Effector memory CD4-positive, alpha-beta T cell (primary cell): Measurements from ENCODE around the gene NUDT5.
"Not testable (repeated sequence)": the region's sequence is repeated elsewhere in the genome, so short reads cannot be mapped to it uniquely, and the experiment has no call there.

ENCODE experiments used
- DNase-seq, 3 donors: peaks; one replicate each; pipeline ENCODE4 v3.0.0-alpha.2; 2020
- H3K27ac ChIP-seq: 2 replicates; pipeline ENCODE4 v1.7.0; 2013; ENCODE audit warnings: mild to moderate bottlenecking, low read length, moderate library complexity; ENCODE audit not compliant: insufficient read depth, poor library complexity, severe bottlenecking
- H3K27me3 ChIP-seq: replicated peaks from 2 replicates; pipeline ENCODE4 v1.7.0; 2013; ENCODE audit warnings: mild to moderate bottlenecking, low read length; ENCODE audit not compliant: insufficient read depth, control insufficient read depth, poor library complexity, severe bottlenecking
- H3K36me3 ChIP-seq: 2 replicates; pipeline ENCODE4 v1.7.0; 2013; ENCODE audit warnings: mild to moderate bottlenecking, low read length, moderate library complexity; ENCODE audit not compliant: control insufficient read depth, insufficient read depth
- H3K4me1 ChIP-seq: 2 replicates; pipeline ENCODE4 v1.7.0; 2013; ENCODE audit warnings: low read length, mild to moderate bottlenecking; ENCODE audit not compliant: control insufficient read depth, insufficient read depth, poor library complexity, severe bottlenecking
- H3K4me3 ChIP-seq: 2 replicates; pipeline ENCODE4 v1.7.0; 2013; ENCODE audit warnings: low read length, low read depth, mild to moderate bottlenecking; ENCODE audit not compliant: insufficient read depth, poor library complexity, severe bottlenecking
- H3K9me3 ChIP-seq: 2 replicates; pipeline ENCODE4 v1.7.0; 2013; ENCODE audit warnings: mild to moderate bottlenecking, low read length, moderate library complexity; ENCODE audit not compliant: control insufficient read depth

NUDT5 gene

GRCh38 chr10:12189426-12189825 lies 6.3 kb downstream of the NUDT5 start:
- Histone ChIP-seq H3K36me3 (peaks cover 9% of the 10 kb centered on the region), H3K27me3 (no peaks in the 10 kb centered on the region), H3K27ac (no peak overlapping the region), H3K4me3 (no peak overlapping the region), H3K4me1 (no peaks in the 10 kb centered on the region), H3K9me3 (no peaks in the 10 kb centered on the region)
- no peak for DNase-seq

GRCh38 chr10:12188656-12189055 lies 7.0 kb downstream of the NUDT5 start:
- H3K27ac ChIP-seq: no peak overlapping the region
- no peaks in the 10 kb centered on the region for H3K9me3 ChIP-seq
- no peaks in the 10 kb centered on the region for H3K4me1 ChIP-seq
- H3K4me3 ChIP-seq: no peak overlapping the region
- DNase-seq: no peak
- H3K36me3 ChIP-seq: peaks cover 9% of the 10 kb centered on the region
- H3K27me3 ChIP-seq: no peaks in the 10 kb centered on the region

GRCh38 chr10:12187321-12187905 lies 8.3 kb downstream of the NUDT5 start:
- peaks cover 9% of the 10 kb centered on the region for H3K36me3 ChIP-seq
- no peaks in the 10 kb centered on the region for H3K27me3 ChIP-seq
- no peak overlapping the region for H3K27ac ChIP-seq
- no peak for DNase-seq
- H3K9me3 ChIP-seq: no peaks in the 10 kb centered on the region
- no peak overlapping the region for H3K4me3 ChIP-seq
- no peaks in the 10 kb centered on the region for H3K4me1 ChIP-seq

GRCh38 chr10:12186323-12186722 lies 9.4 kb downstream of the NUDT5 start:
- H3K27ac ChIP-seq: no peak overlapping the region
- no peaks in the 10 kb centered on the region for H3K9me3 ChIP-seq
- H3K4me1 ChIP-seq: no peaks in the 10 kb centered on the region
- DNase-seq: peak in 1 of 3 donors; percentile 4
- H3K36me3 ChIP-seq: peaks cover 9% of the 10 kb centered on the region
- no peak overlapping the region for H3K4me3 ChIP-seq
- H3K27me3 ChIP-seq: no peaks in the 10 kb centered on the region

- peaks cover 9% of the 10 kb centered on the region for H3K36me3 ChIP-seq
- peaks cover 7% of the 10 kb centered on the region for H3K4me1 ChIP-seq
- H3K27me3 ChIP-seq: no peaks in the 10 kb centered on the region
- H3K9me3 ChIP-seq: no peaks in the 10 kb centered on the region
- no peak overlapping the region for H3K4me3 ChIP-seq
- H3K27ac ChIP-seq: no peak overlapping the region
- DNase-seq: no peak
These were observed 11.5 kb downstream of the NUDT5 start for GRCh38 chr10:12184165-12184564.

GRCh38 chr10:12181065-12181775 lies 14.5 kb downstream of the NUDT5 start:
- H3K9me3 ChIP-seq: no peaks in the 10 kb centered on the region
- H3K27ac ChIP-seq: peak overlapping the region; percentile 40
- DNase-seq: peak; percentile 46 to 62 (median 48)
- peaks cover 7% of the 10 kb centered on the region for H3K4me1 ChIP-seq
- no peak overlapping the region for H3K4me3 ChIP-seq
- no peaks in the 10 kb centered on the region for H3K27me3 ChIP-seq
- H3K36me3 ChIP-seq: peaks cover 14% of the 10 kb centered on the region

- peaks cover 9% of the 10 kb centered on the region for H3K36me3 ChIP-seq
- no peak for DNase-seq
- H3K27me3 ChIP-seq: no peaks in the 10 kb centered on the region
- H3K4me3 ChIP-seq: no peak overlapping the region
- H3K4me1 ChIP-seq: peaks cover 7% of the 10 kb centered on the region
- no peaks in the 10 kb centered on the region for H3K9me3 ChIP-seq
- peak overlapping the region; percentile 40 for H3K27ac ChIP-seq
These were observed 15.3 kb downstream of the NUDT5 start for GRCh38 chr10:12180221-12180974.

GRCh38 chr10:12179606-12180170 lies 16.0 kb downstream of the NUDT5 start:
- peaks cover 11% of the 10 kb centered on the region for H3K36me3 ChIP-seq

GRCh38 chr10:12177642-12178041 lies 18.0 kb downstream of the NUDT5 start:
- H3K27me3 ChIP-seq: no peaks in the 10 kb centered on the region
- no peaks in the 10 kb centered on the region for H3K9me3 ChIP-seq
- peaks cover 19% of the 10 kb centered on the region for H3K36me3 ChIP-seq
- DNase-seq: no peak
- H3K27ac ChIP-seq: no peak overlapping the region
- H3K4me1 ChIP-seq: peaks cover 7% of the 10 kb centered on the region
- H3K4me3 ChIP-seq: no peak overlapping the region

More at GRCh38 chr10:12179606-12180170, 16.0 kb downstream of the NUDT5 start:
- no peaks in the 10 kb centered on the region for H3K9me3 ChIP-seq
- no peak for DNase-seq
- H3K4me3 ChIP-seq: no peak overlapping the region
- H3K27me3 ChIP-seq: no peaks in the 10 kb centered on the region
- peaks cover 7% of the 10 kb centered on the region for H3K4me1 ChIP-seq
- no peak overlapping the region for H3K27ac ChIP-seq

- not testable (repeated sequence) for H3K4me1 ChIP-seq, H3K27ac ChIP-seq, H3K4me3 ChIP-seq, H3K27me3 ChIP-seq, DNase-seq, H3K9me3 ChIP-seq
- H3K36me3 ChIP-seq: peaks cover 49% of the 10 kb centered on the region
These were observed 24.2 kb downstream of the NUDT5 start for GRCh38 chr10:12171512-12171911.
